ENCODE results near the gene UAP1L1.
"Not testable (repeated sequence)": the region's sequence is repeated elsewhere in the genome, so short reads cannot be mapped to it uniquely, and the experiment has no call there.

Gene UAP1L1

GRCh38 chr9:137053944-137054931, 23.1 kb upstream of the UAP1L1 start, which contains the start of gene ENTPD2:
Gene ENTPD2, minus strand, starts transcription at chr9:137054061. Its CDS starts 64 bp downstream, at chr9:137053997.
- in situ Hi-C loops (cut with MboI; ENCODE audit: low sequenced_read_pairs): no loop called here

GRCh38 chr9:137054932-137055384, 22.4 kb upstream of the UAP1L1 start:
- in situ Hi-C loops (cut with MboI; ENCODE audit: low sequenced_read_pairs): no loop called here

GRCh38 chr9:137055385-137056364, 21.6 kb upstream of the UAP1L1 start:
- in situ Hi-C loops (cut with MboI; ENCODE audit: low sequenced_read_pairs): no loop called here

GRCh38 chr9:137056739-137057415, 20.4 kb upstream of the UAP1L1 start:
- in situ Hi-C loops (cut with MboI; ENCODE audit: low sequenced_read_pairs): no loop called here

GRCh38 chr9:137057545-137057944, 19.8 kb upstream of the UAP1L1 start:
- in situ Hi-C loops (cut with MboI; ENCODE audit: low sequenced_read_pairs): no loop called here

- in situ Hi-C loops (cut with MboI; ENCODE audit: low sequenced_read_pairs): no loop called here
These were observed 18.6 kb upstream of the UAP1L1 start for GRCh38 chr9:137058521-137059234.

GRCh38 chr9:137062384-137062783, 14.9 kb upstream of the UAP1L1 start:
- in situ Hi-C loops (cut with MboI; ENCODE audit: low sequenced_read_pairs): no loop called here

- in situ Hi-C loops (cut with MboI; ENCODE audit: low sequenced_read_pairs): not testable (repeated sequence)
These were observed 14.5 kb upstream of the UAP1L1 start for GRCh38 chr9:137062798-137063197.

- in situ Hi-C loops (cut with MboI; ENCODE audit: low sequenced_read_pairs): no loop called here
These were observed 13.8 kb upstream of the UAP1L1 start for GRCh38 chr9:137063311-137064026.

GRCh38 chr9:137064027-137064879, 13.1 kb upstream of the UAP1L1 start:
- in situ Hi-C loops (cut with MboI; ENCODE audit: low sequenced_read_pairs): no loop called here

- in situ Hi-C loops (cut with MboI; ENCODE audit: low sequenced_read_pairs): no loop called here
These were observed 12.5 kb upstream of the UAP1L1 start for GRCh38 chr9:137064880-137065164.

GRCh38 chr9:137065336-137065967, 11.9 kb upstream of the UAP1L1 start:
- in situ Hi-C loops (cut with MboI; ENCODE audit: low sequenced_read_pairs): no loop called here

GRCh38 chr9:137066096-137066861, 11.0 kb upstream of the UAP1L1 start:
- in situ Hi-C loops (cut with MboI; ENCODE audit: low sequenced_read_pairs): no loop called here

- in situ Hi-C loops (cut with MboI; ENCODE audit: low sequenced_read_pairs): no loop called here
These were observed 9.3 kb upstream of the UAP1L1 start for GRCh38 chr9:137067860-137068538.

- in situ Hi-C loops (cut with MboI; ENCODE audit: low sequenced_read_pairs): no loop called here
These were observed 8.5 kb upstream of the UAP1L1 start for GRCh38 chr9:137068539-137069507.
